NT2/D1 (cell line): ENCODE data around the gene PKHD1.

Source experiments
- SUZ12 ChIP-seq: IDR thresholded peaks from 2 replicates; pipeline ENCODE4 v1.6.1; 2011; ENCODE audit not compliant: insufficient read length, insufficient read depth; ENCODE audit errors: extremely low read depth
- YY1 ChIP-seq: IDR thresholded peaks from 2 replicates; pipeline ENCODE4 v1.6.1; 2011; ENCODE audit not compliant: insufficient read length, insufficient read depth
- ZNF274 ChIP-seq: IDR thresholded peaks from 2 replicates; pipeline ENCODE4 v1.6.1; 2011; ENCODE audit warnings: mild to moderate bottlenecking, low read depth, low read length

GRCh38 chr6:51844336-51844735 is 243.1 kb downstream of the PKHD1 start:
- TF ChIP-seq YY1 (no peak), ZNF274 (no peak), SUZ12 (no peak)
